HG02642 (cell line): ENCODE results near the gene RALBP1.

ENCODE experiments used
- ATAC-seq: cut with Tn5 transposase; IDR thresholded peaks from one replicate; pipeline ENCODE4 v1.9.1; 2021; ENCODE audit warnings: mild to moderate bottlenecking; ENCODE audit not compliant: unreplicated experiment, poor library complexity

The RALBP1 gene

GRCh38 chr18:9578306-9578705 lies 103.0 kb downstream of the RALBP1 start:
- ATAC-seq = no peak

GRCh38 chr18:9581667-9582066 lies 106.4 kb downstream of the RALBP1 start:
- ATAC-seq = no peak

GRCh38 chr18:9586814-9587213 lies 111.5 kb downstream of the RALBP1 start:
- ATAC-seq = no peak
